ENCODE results near the gene PALD1. TPM values are rescaled to one million over a fixed set of nuclear protein-coding genes. Genes with fewer than 3 reads are reported as not detected.

The PALD1 gene
- total RNA-seq, 3 donors from 2014 or later (not counting 1 experiment from before 2014, with no cell fraction given), result 0.21 TPM; not detected in 2

GRCh38 chr10:70476249-70477035 lies 2.1 kb upstream of the PALD1 start:
- Mint-ChIP-seq H3K27me3 (ENCODE audit: low read depth in 2 of 2) (peaks cover 10 to 13% of the 10 kb centered on the region in 2 donors), H3K36me3 (no peaks in the 10 kb centered on the region), H3K9me3 (no peaks in the 10 kb centered on the region), H3K27ac (peak overlapping the region in 1 of 2 donors; percentile 14), H3K4me3 (peak overlapping the region; percentile 65), H3K4me1 (peaks cover 21 to 41% of the 10 kb centered on the region in 2 donors)
- DNase-seq, result peak in 1 of 2 donors; percentile 32
- WGBS (ENCODE audit: insufficient coverage), result 52% methylated on average over 7 of the region's 7 CpGs
- TF ChIP-seq CTCF (IDR thresholded peaks at IDR 0.05), result no peak
- Histone ChIP-seq H3K27me3 (ENCODE audit: control insufficient read depth, insufficient read depth, low read length) (peaks cover 5% of the 10 kb centered on the region), H3K4me3 (ENCODE audit: low read length) (no peak overlapping the region), H3K9me3 (ENCODE audit: control insufficient read depth, insufficient read depth, low read length) (no peaks in the 10 kb centered on the region), H3K36me3 (ENCODE audit: control insufficient read depth, insufficient read depth, low read length) (no peaks in the 10 kb centered on the region), H3K4me1 (ENCODE audit: control insufficient read depth, insufficient read depth, low read length) (peaks cover 42% of the 10 kb centered on the region), H3K27ac (ENCODE audit: low read length) (no peak overlapping the region)
- intact Hi-C loops (cut with micrococcal nuclease), result no loop called here
- no peak for ATAC-seq

- 5% methylated on average over 27 of the region's 27 CpGs for WGBS (ENCODE audit: insufficient coverage)
- H3K27ac ChIP-seq (ENCODE audit: low read length), result no peak overlapping the region
- no peaks in the 10 kb centered on the region for H3K9me3 ChIP-seq (ENCODE audit: control insufficient read depth, insufficient read depth, low read length)
- peaks cover 42% of the 10 kb centered on the region for H3K4me1 ChIP-seq (ENCODE audit: control insufficient read depth, insufficient read depth, low read length)
- ATAC-seq (peak; percentile 58 to 77 (median 73)), DNase-seq (peak; percentile 40 to 91)
- peaks cover 5% of the 10 kb centered on the region for H3K27me3 ChIP-seq (ENCODE audit: control insufficient read depth, insufficient read depth, low read length)
- Mint-ChIP-seq H3K4me1 (peaks cover 21 to 42% of the 10 kb centered on the region in 2 donors), H3K9me3 (no peaks in the 10 kb centered on the region), H3K27ac (peak overlapping the region; percentile 54 to 75), H3K4me3 (peak overlapping the region; percentile 77), H3K27me3 (ENCODE audit: low read depth in 2 of 2) (peaks cover 11 to 13% of the 10 kb centered on the region in 2 donors), H3K36me3 (no peaks in the 10 kb centered on the region)
- H3K36me3 ChIP-seq (ENCODE audit: control insufficient read depth, insufficient read depth, low read length), result no peaks in the 10 kb centered on the region
- intact Hi-C loops (cut with micrococcal nuclease), result no loop called here
- no peak for TF ChIP-seq CTCF (IDR thresholded peaks at IDR 0.05)
- H3K4me3 ChIP-seq (ENCODE audit: low read length), result no peak overlapping the region
Measured at GRCh38 chr10:70477661-70478162, 855 bp upstream of the PALD1 start.

- Histone ChIP-seq H3K27ac (ENCODE audit: low read length) (no peak overlapping the region), H3K36me3 (ENCODE audit: control insufficient read depth, insufficient read depth, low read length) (no peaks in the 10 kb centered on the region), H3K9me3 (ENCODE audit: control insufficient read depth, insufficient read depth, low read length) (no peaks in the 10 kb centered on the region), H3K4me1 (ENCODE audit: control insufficient read depth, insufficient read depth, low read length) (peaks cover 42% of the 10 kb centered on the region), H3K4me3 (ENCODE audit: low read length) (no peak overlapping the region), H3K27me3 (ENCODE audit: control insufficient read depth, insufficient read depth, low read length) (peaks cover 5% of the 10 kb centered on the region)
- no peak for ATAC-seq
- no peak for TF ChIP-seq CTCF (IDR thresholded peaks at IDR 0.05)
- H3K36me3 Mint-ChIP-seq, result no peaks in the 10 kb centered on the region
- H3K9me3 Mint-ChIP-seq, result no peaks in the 10 kb centered on the region
- DNase-seq, result no peak
- 53% methylated on average over 11 of the region's 11 CpGs for WGBS (ENCODE audit: insufficient coverage)
- intact Hi-C loops (cut with micrococcal nuclease), result no loop called here
- no peak overlapping the region for H3K27ac Mint-ChIP-seq
- H3K27me3 Mint-ChIP-seq (ENCODE audit: low read depth in 2 of 2), result peaks cover 10 to 17% of the 10 kb centered on the region in 2 donors
- H3K4me1 Mint-ChIP-seq, result peaks cover 25 to 47% of the 10 kb centered on the region in 2 donors
- H3K4me3 Mint-ChIP-seq, result peak overlapping the region; percentile 50
Measured at GRCh38 chr10:70479165-70479581, 606 bp downstream of the PALD1 start.

Measured in natural killer cell (primary cell).